GM21786 (cell line): ENCODE data around the gene CNST.

ENCODE experiments used
- ATAC-seq: cut with Tn5 transposase; IDR thresholded peaks from one replicate; pipeline ENCODE4 v1.9.1; 2021; ENCODE audit not compliant: unreplicated experiment

The CNST gene, protein sequence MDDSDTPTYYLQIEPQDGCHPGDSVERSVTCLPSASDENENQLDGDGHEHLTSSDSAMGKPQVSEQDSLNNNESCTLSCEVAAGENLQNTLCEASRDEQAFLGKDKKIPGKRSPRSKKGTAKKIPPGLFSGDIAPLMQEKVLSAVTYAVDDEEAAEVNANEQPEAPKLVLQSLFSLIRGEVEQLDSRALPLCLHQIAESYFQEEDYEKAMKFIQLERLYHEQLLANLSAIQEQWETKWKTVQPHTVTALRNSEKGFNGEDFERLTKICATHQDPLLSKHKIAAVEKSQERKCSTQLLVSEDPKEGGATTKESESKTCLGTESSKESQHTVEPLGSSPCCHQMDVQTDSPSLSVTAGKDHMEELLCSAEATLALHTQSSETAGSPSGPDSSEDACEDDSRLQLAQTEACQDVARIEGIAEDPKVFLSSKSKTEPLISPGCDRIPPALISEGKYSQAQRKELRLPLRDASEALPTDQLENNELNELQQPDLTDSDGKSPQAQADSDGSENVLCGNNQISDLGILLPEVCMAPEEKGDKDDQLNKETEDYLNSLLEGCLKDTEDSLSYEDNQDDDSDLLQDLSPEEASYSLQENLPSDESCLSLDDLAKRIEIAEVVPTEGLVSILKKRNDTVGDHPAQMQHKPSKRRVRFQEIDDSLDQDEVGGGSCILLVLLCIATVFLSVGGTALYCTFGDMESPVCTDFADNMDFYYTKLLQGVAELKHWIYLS

DNA sequence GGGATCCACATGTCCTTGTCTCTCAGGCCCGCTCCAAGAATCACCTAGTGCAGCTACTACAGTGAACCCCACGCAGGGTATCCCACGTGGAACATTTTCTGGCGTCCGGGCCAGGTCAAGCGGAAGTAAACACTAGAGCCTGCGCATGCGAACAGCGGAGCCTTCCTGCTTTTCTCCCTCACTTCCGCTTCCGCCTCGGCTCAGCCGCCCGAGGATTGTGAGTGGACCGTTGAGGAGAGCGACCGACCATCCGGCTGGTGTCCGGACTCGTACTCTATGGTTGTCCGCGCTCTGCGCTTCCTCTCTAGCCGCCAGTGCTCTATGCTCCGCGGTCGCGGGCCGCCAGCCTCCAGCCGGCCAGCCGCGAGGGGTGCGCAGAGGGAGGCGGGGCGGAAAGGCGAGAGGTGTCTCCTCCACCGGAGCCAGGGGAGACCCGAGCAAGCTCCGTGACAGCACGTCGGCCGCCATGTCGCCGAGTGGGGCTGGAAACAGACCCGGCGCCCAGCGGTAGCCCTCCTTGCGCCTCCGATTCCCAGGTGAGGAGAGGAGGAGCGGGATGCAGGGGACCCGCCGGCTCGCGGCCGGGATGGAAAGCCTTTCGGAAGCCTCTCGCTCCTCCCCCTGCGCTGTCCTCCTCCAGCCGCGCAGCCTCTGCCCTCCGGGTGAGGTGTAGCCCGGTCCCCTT lies at the start of gene CNST, which contains the start of gene TFB2M:
CNST (plus strand) TSS at position 329 of the 685 bp plus-strand sequence. CDS start 25,107 bp downstream, outside the sequence.
TFB2M (minus strand) TSS at position 134 of the 685 bp plus-strand sequence; CDS start at position 11, 123 bp downstream.
- peak; percentile 91 for ATAC-seq

DNA sequence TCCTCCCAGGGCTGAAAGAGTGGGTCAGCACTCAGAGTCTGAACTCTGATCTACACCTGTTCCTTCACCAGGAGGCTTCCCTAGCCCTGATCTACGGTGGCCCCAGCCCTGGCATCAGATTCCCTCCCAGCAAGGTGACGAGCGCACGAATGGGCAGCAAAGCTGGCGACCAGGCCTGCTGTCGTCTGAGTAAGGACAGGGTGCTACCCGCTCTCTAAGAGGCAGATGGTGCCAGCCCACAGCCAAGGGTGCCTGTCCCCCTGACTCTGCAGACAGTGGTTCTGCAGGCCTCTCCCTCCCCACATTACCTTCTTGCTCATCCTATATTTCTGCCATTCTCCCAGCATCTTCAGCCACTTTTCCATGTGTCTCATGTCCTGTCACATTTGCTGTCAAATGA lies 48.9 kb upstream of the CNST start:
- no peak for ATAC-seq

DNA sequence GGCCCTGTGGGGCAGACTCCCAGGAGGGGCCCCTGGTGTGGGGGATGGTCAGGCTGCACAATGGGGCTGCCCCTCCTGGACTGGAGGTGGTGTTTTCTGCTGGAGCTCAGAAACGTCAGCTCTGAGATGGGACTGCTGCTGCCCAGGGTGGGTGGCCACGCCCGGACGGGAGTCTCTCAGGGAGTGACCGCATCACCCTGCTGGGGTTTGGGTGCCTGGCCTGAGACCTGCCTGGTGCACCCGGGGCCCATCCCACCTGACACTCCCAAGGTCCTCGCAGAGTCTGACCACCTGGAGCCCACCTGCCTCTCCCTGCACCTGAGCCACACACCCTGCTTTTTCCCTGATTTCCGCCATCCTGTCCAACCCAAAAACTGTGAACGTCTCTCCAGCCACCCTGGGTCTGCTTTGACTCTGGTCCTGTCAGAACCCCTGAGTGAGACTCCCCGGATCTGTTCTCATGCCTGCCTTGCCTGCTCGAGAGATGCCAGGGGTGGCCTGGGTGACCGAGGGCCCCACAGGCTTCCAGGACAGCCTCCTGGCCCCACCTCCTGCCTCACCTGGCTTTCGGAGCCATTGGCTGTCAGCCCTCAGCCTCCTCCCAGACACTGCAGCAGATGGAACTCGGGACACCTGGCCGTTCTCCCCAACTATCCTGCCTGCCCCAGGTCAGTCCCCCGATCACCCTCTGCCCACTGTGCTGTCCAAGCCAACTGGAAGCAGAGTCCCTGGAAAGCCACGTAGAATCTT lies 47.6 kb upstream of the CNST start:
- no peak for ATAC-seq

DNA sequence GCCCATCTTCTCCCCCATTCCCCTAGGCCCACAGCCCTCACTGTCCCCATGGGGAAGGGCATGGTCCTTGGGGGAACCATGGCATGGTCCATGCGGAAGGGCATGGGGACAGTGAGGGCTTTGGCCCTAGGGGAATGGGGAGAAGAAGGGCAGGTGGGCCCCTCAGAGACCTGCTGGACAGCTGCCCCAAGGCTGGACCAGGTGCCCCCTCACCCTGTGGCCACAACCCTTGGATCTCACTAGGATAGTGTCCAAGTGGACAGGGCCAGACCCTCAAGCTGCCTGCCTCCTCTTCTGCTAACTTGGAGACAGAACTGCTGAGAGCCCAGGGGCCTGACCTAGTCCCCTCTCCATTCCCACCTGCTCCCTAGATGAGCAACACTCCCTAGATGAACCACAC lies 46.7 kb upstream of the CNST start:
- ATAC-seq: no peak

DNA sequence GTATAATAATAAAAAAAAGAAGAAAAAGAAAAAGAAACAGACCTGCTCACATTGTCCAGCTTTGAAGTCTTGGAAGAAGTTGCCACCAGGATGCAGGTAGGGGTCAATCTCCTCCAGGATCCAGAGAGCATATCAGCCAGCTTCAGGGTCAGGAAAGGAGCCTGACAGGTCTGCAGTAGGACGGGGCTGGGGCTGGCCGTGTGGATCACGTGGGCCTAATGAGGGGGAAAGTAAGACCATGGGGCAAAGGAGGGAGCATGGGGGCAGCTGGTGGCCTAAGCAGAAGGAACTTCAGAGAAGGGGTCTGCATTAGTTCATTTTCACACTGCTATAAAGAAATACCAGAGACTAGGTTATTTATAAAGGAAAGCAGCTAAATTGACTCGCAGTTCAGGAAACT lies 39.9 kb upstream of the CNST start:
- ATAC-seq: no peak

DNA sequence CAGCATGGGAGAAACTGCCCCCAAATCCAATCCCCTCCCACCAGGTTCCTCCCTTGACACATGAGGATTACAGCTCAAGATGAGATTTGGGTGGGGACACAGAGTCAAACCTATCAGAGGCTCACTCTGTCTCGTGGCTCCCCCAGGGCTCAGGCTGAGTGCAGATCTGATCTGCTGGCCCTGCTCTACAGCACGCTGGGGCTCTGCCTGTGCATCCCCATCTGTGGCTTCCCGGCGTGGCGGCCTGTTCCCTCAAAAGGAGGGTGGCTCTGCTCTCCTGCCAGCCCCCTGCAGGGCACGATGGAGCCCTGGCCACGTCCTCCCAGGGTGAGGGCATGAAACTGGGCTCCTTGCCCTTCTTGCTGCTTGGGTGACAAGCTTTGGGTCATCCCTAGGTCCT lies 39.3 kb upstream of the CNST start:
- no peak for ATAC-seq

DNA sequence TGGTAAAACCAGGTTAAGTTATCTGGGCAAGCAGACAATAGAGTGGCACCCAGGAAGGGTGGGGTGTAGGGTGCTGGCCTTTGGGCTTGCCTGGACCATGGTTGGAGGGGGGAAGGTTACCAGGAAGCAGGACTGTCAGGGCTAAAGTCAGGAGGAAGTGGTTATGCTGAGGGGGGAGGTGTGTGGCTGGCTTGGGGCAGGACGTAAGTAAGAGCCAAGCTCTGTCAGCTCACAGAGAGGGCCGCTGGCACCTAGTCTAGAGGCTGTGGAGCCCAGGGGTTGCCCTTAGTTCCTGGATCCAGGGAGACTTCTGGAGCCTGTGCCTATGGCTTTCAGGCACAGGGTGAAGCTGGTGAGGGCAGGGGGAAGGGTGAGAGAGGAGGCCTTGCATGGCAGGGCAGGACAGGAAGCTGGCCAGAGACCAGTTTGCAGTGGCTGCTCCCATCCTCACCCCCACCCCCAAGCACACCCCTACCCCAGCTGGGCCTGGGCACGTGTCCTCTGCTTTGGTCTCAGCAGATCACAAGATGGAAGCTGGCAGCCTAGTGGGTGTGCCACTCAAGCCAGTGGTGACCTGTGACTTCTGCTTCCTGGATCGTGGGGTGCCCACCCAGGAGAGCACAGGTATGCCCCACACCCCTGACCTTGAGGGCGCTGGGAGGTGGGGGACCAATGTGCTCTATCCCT lies 38.7 kb upstream of the CNST start:
- peak; percentile 79 for ATAC-seq

DNA sequence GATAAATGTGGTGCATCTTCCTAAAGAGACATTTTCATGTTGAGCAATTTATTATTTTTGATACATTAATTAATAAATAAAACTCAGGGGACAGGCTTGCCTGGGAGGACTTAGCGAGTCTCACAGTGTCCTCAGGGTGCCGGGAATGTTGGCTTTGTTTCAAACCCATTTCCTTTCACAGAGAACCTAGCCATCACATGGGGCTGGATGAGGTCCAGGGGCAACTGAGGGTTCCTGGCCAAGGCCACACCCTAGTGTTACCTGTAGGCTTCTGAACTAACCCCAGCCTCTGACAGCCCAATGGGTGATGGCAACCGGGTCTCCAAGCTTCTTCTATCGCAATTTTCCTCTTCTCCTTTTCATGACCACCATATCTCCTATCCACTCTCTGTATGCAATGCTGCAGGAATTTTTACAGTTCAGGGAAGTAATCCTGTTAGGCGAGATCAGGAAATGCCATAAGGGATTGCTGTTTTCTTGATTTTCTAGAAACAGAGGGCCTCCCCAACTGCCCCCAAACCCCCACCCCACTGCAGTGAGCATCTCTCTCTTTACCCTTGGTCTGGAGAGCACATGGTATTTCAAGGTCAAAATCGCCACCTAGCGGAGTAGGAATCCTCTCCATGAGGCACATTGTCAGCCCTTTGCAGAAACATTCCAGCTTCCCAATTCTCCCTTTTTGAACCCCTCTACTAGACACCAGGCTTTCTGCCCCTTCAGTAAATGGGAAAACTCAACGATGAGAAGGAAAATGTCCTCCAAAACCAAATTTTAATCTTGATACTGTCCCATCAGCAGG lies 37.1 kb upstream of the CNST start:
- ATAC-seq: no peak

DNA sequence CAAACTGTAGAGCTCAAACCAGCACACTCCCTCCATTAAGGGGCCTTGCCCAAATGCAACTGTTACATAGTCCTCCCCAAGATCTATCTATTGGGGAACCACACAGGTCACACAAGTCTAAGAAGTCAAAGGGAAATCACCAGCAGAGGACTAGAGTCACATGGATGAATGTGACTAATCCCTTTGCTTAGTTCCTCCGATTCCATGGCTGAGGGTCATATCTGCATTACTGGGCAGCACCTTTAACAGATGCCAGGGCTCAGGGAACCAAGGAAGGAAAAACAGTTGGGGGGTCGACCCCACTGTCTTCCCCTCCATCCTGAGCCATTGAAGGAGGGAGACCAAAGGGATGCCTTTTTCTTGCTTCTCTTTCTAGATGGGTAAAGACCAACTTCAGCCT lies 35.8 kb upstream of the CNST start:
- no peak for ATAC-seq

DNA sequence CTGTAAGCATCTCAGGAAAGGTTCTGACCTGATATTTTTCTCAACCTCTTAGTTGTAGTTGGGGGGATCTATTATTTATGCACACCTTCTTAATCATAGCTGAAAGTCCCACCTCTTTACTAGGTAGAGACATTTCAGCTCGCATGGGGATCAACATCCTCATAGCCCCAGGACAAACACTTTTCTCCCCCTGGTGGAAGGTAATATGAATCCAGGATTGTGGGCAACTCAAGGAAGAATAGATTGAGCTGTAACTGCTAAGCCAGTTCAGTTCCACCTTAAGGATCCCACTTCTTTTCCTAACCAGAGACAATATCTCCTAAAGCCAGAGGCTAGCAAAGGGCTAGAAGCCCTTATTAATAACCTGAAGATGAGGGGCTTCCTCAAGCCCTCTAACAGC lies 33.7 kb upstream of the CNST start:
- ATAC-seq: no peak

DNA sequence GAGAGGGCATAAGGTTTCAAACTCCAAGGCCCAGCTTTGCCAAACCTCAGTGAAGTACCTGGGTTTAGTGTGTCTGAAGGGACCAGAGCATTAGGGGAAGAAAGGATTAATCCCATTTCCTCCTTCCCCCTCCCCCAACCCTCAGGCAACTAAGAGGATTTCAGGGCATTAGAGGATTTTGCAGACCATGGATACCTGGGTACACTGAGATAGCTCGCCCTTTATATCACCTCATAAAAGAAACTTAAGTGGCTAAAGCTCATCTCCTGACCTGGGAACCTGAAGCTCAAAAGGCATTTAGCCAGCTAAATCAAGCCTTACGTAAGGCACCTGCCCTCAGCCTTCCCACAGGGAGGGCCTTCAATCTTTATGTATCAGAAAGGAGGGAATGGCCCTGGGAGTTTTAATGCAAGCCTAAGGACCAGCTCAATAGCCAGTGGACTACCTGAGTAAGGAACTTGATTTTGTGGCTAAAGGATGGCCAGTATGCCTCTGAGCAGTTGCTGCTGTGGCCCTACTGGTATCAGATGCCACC lies 32.8 kb upstream of the CNST start:
- ATAC-seq: no peak

DNA sequence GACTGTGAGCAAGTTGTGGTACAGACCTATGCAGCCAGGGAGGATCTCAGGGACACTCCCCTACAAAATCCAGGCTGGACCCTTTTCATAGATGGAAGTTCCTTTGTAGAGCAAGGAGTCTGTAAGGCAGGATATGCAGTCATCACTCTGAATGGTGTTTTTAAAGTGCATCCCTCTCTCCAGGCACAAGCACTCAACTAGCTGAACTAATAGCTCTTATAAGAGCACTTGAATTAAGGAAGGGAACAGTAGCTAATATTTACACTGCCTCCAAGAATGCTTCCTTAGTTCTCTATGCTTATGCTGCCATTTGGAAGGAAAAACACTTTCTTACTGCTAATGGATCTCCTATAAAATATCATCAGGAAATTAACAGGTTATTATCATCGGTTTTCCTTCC lies 32.1 kb upstream of the CNST start:
- no peak for ATAC-seq

DNA sequence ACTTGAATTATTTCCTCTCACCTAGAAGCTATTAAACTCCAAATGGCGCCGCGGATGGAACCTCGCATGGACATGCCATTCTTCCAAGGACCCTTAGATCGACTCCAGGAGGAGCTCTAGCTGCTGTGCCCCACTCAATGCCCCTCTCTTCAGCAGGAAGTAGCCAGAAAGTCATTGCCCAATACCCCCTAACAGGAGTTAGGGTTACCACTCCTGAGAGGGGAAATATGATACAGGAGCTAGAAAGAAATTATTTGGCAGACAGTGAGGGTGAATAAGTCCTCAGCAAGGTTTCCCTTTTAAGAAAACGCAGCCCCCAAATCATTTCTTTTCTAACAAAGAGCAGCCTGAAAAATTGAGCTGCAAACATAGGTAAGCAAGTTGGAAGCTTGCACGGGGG lies 28.8 kb upstream of the CNST start:
- ATAC-seq: no peak

DNA sequence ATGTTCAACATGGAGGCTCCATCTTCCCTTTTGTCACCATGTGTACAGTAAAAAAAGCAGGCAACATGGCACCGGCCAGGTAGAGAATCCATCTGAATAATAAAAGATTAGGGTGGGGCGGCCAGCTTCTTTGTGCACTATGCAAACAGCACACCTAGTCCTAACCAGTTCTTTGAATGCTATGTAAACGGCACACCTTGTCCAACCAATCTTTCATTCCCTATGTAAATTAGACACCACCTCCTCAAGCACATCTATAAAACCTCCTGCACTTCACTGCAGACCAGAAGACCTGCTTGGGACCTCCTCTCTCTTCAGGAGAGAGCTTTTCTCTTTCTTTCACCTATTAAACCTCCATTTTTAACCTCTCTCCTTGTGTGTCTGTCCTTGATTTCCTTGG lies 28.4 kb upstream of the CNST start:
- no peak for ATAC-seq

DNA sequence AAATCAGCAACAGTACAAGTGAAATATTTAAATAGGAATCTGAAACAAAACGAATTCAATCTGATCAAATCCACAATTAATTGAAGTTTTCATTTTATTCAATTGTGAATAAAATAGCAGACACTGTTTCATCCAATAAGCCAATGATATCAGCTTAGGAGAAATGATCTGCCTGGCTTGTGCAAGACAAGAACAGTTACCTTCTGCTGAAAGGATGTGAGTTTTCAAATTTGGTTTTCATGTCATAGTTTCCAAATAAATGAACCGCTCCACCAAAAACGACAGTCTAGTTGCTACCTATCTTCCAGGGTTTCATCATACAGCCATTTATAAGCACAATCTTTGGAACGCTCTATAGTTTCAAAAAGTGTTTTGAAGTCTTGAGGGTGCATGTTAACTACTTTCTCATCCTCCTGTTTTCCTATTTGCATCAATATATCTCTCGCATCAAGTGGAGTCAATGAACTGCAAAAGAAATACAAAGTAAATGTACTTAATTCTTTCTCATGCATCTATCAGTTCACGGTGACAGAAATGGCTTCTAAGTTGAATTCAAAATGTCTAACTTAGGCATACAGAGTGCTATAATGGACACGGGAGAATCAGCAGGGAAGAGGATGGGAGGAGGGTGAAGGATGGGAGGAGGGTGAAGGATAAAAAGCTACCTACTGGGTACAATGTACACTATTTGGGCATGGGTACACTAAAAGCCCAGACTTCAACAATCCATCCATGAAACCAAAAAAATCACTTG lies 25.3 kb upstream of the CNST start:
- ATAC-seq: no peak

DNA sequence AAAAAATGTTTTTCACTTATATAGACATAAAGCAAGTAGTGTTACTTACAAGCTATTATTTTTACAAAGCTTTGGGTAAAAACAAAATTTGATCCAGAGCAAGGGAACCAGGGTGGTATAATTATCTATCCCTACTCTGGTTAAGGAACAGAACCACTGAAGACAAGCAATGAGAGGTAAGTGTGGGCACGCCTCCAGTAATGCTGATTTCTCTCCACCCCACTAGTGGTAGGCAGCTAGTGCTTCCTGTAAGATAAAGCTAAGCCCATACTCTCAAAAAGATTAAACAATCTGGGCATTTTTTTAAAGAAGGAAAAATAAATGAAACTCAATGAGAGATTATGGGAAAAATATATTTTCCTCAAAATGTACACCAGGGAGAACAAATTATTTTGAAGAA lies 22.3 kb upstream of the CNST start:
- ATAC-seq: no peak

DNA sequence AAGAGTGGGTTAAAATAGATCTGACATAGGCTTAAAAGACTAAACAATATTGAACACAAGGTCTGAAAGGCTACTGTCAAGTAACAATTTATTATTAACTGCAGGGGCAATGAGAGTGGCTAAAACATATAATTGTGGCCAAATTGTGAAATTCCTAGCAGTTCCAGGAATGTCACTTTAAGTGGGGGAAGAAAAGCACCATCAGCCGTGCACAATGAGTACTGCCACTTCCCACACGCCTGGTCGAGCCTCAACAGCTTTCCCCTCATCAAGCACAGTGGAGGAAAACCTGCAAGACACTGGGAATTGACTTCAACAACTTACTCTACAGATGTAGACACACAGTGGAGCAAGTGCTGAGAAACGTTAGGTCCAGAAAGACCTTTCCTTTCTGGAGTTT lies 16.6 kb upstream of the CNST start:
- ATAC-seq: no peak

DNA sequence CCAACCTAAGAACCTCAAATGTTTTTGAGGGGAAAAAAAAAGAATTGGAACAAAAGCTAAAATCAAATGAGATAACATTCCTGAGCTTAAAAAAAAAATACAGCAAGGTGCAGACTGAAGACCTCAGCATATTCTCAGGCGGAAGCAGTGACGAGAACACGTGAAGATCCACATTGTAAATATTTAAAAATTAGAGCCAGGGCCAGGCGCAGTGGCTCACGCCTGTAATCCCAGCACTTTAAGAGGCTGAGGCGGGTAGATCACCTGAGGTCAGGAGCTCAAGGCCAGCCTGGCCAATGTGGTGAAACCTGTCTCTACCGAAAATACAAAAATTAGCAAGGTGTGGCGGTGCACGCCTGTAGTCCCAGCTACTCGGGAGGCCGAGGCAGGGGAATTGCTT lies 15.9 kb upstream of the CNST start:
- no peak for ATAC-seq

DNA sequence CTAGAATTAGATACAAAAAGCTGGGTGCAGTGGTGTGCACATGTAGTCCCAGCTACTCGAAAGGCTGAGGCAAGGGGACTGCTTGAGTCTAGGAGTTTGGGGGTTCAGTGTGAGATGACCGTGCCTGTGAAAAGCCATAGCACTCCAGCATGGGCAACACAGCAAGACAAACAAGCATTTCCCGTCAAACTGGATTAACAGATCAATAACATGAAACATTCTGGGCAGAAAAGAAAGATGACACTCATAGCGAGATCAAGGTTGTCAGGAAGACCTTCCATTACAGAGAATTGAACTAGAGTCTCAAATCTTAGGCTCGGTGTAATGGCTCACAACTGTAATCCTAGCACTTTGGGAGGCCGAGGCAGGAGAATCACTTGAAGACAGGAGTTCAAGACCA lies 14.1 kb upstream of the CNST start:
- ATAC-seq: no peak
